Stimulated activated effector memory CD8-positive, alpha-beta T cell treated with anti-CD3 and anti-CD28 coated beads, Interleukin-12 subunit alpha, Interleukin-12 subunit beta, amount 100 ng/mL, for 72 hours (primary cell): ENCODE results near the gene ABCA13.

Experiments
- ATAC-seq: fragments of 150-1000 bp; cut with Tn5 transposase; 2 replicates; pipeline ENCODE4 v1.10.0; 2021
- DNase-seq, 2 donors: peaks; one replicate each; pipeline ENCODE4 v3.0.0; 2021 to 2022; ENCODE audit warnings: low spot score in 2 of 2
- H3K27ac Mint-ChIP-seq: one replicate; pipeline ENCODE4 v1.8.0; 2022; ENCODE audit warnings: mild to moderate bottlenecking, mixed read lengths
- H3K36me3 Mint-ChIP-seq: one replicate; pipeline ENCODE4 v1.8.0; 2022; ENCODE audit warnings: mild to moderate bottlenecking, mixed read lengths
- H3K4me1 Mint-ChIP-seq: one replicate; pipeline ENCODE4 v1.8.0; 2022; ENCODE audit warnings: mixed read lengths
- H3K4me3 Mint-ChIP-seq: one replicate; pipeline ENCODE4 v1.8.0; 2022; ENCODE audit warnings: mild to moderate bottlenecking, mixed read lengths
- H3K9me3 Mint-ChIP-seq: one replicate; pipeline ENCODE4 v1.8.0; 2022; ENCODE audit warnings: mixed read lengths

The ABCA13 gene

DNA sequence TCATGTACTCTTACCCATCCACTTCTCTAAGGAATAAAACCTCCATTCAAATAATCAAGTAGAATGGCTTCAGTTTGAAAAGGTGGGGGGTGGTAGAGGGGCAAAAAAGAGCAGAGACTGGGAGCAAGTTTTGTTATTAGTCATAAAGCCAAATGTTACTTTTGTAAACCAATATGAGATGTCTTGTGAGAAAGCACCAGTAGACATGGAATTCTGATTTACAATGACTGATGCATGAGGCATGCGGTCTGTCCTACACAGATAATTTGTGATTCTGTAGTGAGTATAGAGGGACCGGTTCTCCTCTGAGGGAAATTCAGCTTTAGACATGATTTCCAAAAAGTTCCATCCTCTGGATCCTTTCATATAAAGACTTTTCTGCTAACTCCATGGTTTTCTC, 12.9 kb upstream of the ABCA13 start:
- DNase-seq: no peak
- no peak for ATAC-seq
- no peak overlapping the region for H3K27ac Mint-ChIP-seq
- H3K4me1 Mint-ChIP-seq: no peaks in the 10 kb centered on the region
- no peaks in the 10 kb centered on the region for H3K9me3 Mint-ChIP-seq
- no peak overlapping the region for H3K4me3 Mint-ChIP-seq
- H3K36me3 Mint-ChIP-seq: no peaks in the 10 kb centered on the region

GRCh38 chr7:48161407-48162125, 9.7 kb upstream of the ABCA13 start:
- ATAC-seq (no peak), DNase-seq (no peak)
- H3K9me3 Mint-ChIP-seq: no peaks in the 10 kb centered on the region
- no peaks in the 10 kb centered on the region for H3K36me3 Mint-ChIP-seq
- H3K4me3 Mint-ChIP-seq: no peak overlapping the region
- H3K4me1 Mint-ChIP-seq: no peaks in the 10 kb centered on the region
- H3K27ac Mint-ChIP-seq: no peak overlapping the region

DNA sequence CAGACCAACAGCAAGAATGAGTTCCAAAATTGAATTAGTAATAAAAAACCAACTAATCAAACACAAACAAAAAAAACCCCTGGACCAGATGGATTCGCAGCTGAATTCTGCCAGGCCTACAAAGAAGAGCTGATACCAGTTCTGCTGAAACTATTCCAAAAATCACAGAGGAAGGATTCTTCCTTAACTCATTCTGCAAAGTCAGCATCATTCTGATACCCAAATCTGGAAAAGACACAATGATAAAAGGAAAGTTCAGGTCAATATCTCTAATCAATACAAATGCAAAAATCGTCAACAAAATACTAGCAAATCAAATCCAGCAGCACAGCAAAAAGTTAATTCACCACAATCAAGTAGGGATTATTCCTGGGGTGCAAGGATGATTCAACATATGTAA, 6.1 kb upstream of the ABCA13 start:
- H3K4me3 Mint-ChIP-seq: no peak overlapping the region
- H3K27ac Mint-ChIP-seq: no peak overlapping the region
- no peaks in the 10 kb centered on the region for H3K36me3 Mint-ChIP-seq

GRCh38 chr7:48168159-48168558, 3.1 kb upstream of the ABCA13 start:
- Mint-ChIP-seq H3K36me3 (no peaks in the 10 kb centered on the region), H3K4me1 (no peaks in the 10 kb centered on the region), H3K27ac (no peak overlapping the region), H3K9me3 (no peaks in the 10 kb centered on the region), H3K4me3 (no peak overlapping the region)
- ATAC-seq (no peak), DNase-seq (no peak)

More for the DNA sequence above, 6.1 kb upstream of the ABCA13 start:
- DNase-seq (no peak), ATAC-seq (no peak)
- H3K9me3 Mint-ChIP-seq: no peaks in the 10 kb centered on the region
- H3K4me1 Mint-ChIP-seq: no peaks in the 10 kb centered on the region

DNA sequence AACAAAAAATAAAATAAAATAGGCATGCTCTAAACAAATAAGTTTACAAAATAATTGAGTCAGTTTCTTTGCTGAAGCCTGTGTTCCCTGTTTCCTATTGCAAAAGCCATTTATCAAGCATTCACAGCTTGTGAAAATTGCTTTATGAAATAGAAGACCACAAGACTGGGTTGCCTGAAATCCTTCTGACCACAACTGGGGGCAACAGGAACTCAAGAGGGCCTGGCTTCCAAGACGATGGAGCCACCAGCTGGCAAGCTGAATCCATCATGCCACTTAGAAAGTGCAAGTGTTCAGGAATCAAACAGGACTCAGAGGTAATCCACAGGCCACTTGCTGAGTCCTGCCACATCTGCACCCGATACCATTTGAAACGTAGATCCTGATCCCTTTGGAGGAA, 752 bp upstream of the ABCA13 start:
- Mint-ChIP-seq H3K9me3 (no peaks in the 10 kb centered on the region), H3K4me3 (no peak overlapping the region), H3K4me1 (no peaks in the 10 kb centered on the region), H3K36me3 (no peaks in the 10 kb centered on the region), H3K27ac (no peak overlapping the region)
- no peak for DNase-seq
- ATAC-seq: no peak

DNA sequence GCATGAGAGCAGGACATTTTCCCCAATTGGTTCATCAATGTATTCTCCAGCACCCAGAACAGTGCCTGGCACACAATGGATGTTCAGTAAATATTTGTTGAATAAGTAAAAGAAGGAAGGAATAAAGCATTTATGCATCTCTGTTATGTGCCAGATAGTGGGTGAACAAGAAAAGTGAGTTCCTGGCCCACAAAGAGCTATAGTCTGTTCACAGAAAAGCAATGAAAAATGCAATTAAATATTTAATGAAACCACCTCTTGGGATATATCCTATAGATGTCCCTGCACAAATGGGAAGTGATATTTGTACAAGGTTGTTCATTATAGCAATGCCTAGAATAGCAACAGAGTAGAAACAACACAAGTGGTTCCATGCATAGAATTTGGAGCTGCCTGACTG, 2.1 kb downstream of the ABCA13 start:
- no peaks in the 10 kb centered on the region for H3K36me3 Mint-ChIP-seq
- DNase-seq: no peak
- H3K27ac Mint-ChIP-seq: no peak overlapping the region
- H3K4me3 Mint-ChIP-seq: no peak overlapping the region
- ATAC-seq: no peak
- H3K4me1 Mint-ChIP-seq: no peaks in the 10 kb centered on the region
- no peaks in the 10 kb centered on the region for H3K9me3 Mint-ChIP-seq

DNA sequence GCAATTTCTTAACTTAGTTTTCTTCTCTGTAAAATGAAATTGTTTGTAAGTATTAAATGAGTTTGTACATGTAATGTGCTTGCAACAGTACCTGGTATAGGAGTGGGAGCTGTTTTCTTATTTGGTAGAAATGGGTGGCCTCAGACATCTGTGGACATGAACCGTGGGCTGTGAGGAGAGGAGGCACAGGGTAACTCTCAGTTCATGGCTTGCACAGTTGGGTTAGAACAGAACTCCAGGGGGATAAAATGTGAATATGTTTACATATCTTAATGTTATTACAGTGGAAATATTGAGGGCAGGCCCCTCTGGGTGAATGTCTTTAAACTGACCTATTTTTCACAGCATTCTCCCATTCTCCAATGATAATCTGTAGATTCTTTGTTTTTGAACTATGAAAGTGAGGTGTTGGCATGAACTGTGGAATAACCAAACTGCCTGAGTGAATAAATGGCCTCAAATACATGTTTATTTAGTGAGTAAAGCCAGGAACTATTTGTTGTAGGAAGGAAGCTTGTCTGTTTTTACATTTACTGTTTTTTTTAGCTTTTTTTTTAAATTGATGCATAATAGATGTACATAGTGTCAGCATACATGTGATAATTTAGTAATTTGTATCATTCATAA, 2.6 kb downstream of the ABCA13 start:
- Mint-ChIP-seq H3K4me1 (no peaks in the 10 kb centered on the region), H3K9me3 (no peaks in the 10 kb centered on the region), H3K4me3 (no peak overlapping the region), H3K36me3 (no peaks in the 10 kb centered on the region), H3K27ac (no peak overlapping the region)
- ATAC-seq: no peak
- no peak for DNase-seq

- no peaks in the 10 kb centered on the region for H3K9me3 Mint-ChIP-seq
- no peaks in the 10 kb centered on the region for H3K4me1 Mint-ChIP-seq
- DNase-seq: no peak
- ATAC-seq: no peak
- H3K36me3 Mint-ChIP-seq: no peaks in the 10 kb centered on the region
- no peak overlapping the region for H3K4me3 Mint-ChIP-seq
- H3K27ac Mint-ChIP-seq: no peak overlapping the region
These were observed 3.8 kb downstream of the ABCA13 start for GRCh38 chr7:48175019-48175418.

- no peak for ATAC-seq
- Mint-ChIP-seq H3K4me1 (no peaks in the 10 kb centered on the region), H3K9me3 (no peaks in the 10 kb centered on the region), H3K27ac (no peak overlapping the region), H3K4me3 (no peak overlapping the region), H3K36me3 (no peaks in the 10 kb centered on the region)
- DNase-seq: no peak
These were observed 5.2 kb downstream of the ABCA13 start for GRCh38 chr7:48176356-48176893.

GRCh38 chr7:48177271-48177670, 6.0 kb downstream of the ABCA13 start:
- no peaks in the 10 kb centered on the region for H3K36me3 Mint-ChIP-seq
- ATAC-seq (peak; percentile 19), DNase-seq (no peak)
- H3K9me3 Mint-ChIP-seq: no peaks in the 10 kb centered on the region
- H3K27ac Mint-ChIP-seq: no peak overlapping the region
- no peak overlapping the region for H3K4me3 Mint-ChIP-seq
- H3K4me1 Mint-ChIP-seq: no peaks in the 10 kb centered on the region

GRCh38 chr7:48179496-48180030, 8.3 kb downstream of the ABCA13 start:
- ATAC-seq: no peak
- no peaks in the 10 kb centered on the region for H3K4me1 Mint-ChIP-seq

GRCh38 chr7:48180981-48181380, 9.7 kb downstream of the ABCA13 start:
- H3K4me1 Mint-ChIP-seq: no peaks in the 10 kb centered on the region
- peak; percentile 73 for ATAC-seq
- no peak for DNase-seq

More at GRCh38 chr7:48179496-48180030, 8.3 kb downstream of the ABCA13 start:
- DNase-seq: no peak
- no peaks in the 10 kb centered on the region for H3K9me3 Mint-ChIP-seq
- no peak overlapping the region for H3K4me3 Mint-ChIP-seq
- no peaks in the 10 kb centered on the region for H3K36me3 Mint-ChIP-seq
- H3K27ac Mint-ChIP-seq: no peak overlapping the region

DNA sequence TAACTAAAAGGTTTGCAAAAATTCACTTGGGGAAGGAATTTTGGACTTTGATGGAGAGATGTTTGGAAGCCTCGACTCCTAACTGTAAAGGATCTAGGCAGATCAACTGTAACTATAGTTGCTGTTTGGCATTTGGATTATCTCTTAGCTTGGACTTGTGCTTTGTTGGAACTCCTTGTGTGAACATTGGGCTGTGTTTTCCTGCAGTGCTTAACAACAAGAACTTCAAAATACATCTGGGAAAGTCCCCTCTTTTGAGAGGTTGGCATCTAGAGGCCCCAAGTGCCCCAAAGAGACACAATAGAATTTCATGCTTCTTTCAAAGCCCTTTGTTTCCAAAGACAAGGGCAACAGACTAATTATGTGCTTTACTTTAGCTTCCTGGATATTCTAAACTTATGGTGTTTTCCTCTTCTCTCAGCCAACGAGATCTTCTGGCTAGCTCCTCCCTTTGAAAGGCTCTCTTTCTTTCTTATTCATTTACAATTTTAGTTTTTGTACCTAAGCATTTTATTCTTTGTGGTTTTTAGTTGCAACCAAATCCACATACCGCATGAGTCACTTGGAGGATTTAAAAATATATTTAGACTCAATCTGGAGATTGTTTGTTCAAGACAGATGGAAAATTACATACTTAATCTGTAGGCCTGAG, 11.6 kb downstream of the ABCA13 start:
- Mint-ChIP-seq H3K4me1 (no peaks in the 10 kb centered on the region), H3K9me3 (peaks cover 3% of the 10 kb centered on the region), H3K4me3 (no peak overlapping the region), H3K27ac (no peak overlapping the region), H3K36me3 (no peaks in the 10 kb centered on the region)
- ATAC-seq (peak; percentile 46), DNase-seq (no peak)

More at GRCh38 chr7:48180981-48181380, 9.7 kb downstream of the ABCA13 start:
- Mint-ChIP-seq H3K36me3 (no peaks in the 10 kb centered on the region), H3K27ac (no peak overlapping the region), H3K4me3 (no peak overlapping the region), H3K9me3 (no peaks in the 10 kb centered on the region)

GRCh38 chr7:48183370-48183743, 12.1 kb downstream of the ABCA13 start:
- Mint-ChIP-seq H3K4me1 (no peaks in the 10 kb centered on the region), H3K27ac (no peak overlapping the region), H3K36me3 (no peaks in the 10 kb centered on the region), H3K4me3 (no peak overlapping the region), H3K9me3 (peaks cover 4% of the 10 kb centered on the region)
- DNase-seq: no peak
- no peak for ATAC-seq

GRCh38 chr7:48183965-48184364, 12.7 kb downstream of the ABCA13 start:
- H3K9me3 Mint-ChIP-seq: peaks cover 4% of the 10 kb centered on the region
- ATAC-seq (no peak), DNase-seq (no peak)
- H3K4me3 Mint-ChIP-seq: no peak overlapping the region
- H3K27ac Mint-ChIP-seq: no peak overlapping the region
- no peaks in the 10 kb centered on the region for H3K4me1 Mint-ChIP-seq
- H3K36me3 Mint-ChIP-seq: no peaks in the 10 kb centered on the region
